ENCODE measurements around the gene VPS33A.
"Not testable (repeated sequence)": the region's sequence is repeated elsewhere in the genome, so short reads cannot be mapped to it uniquely, and the experiment has no call there.

The VPS33A gene

GRCh38 chr12:122203301-122204166, 62.8 kb downstream of the VPS33A start, which contains the start of gene B3GNT4:
B3GNT4 (plus strand) TSS chr12:122203709; CDS start chr12:122204619, 910 bp downstream.
- peak; percentile 22 to 71 (median 66) for DNase-seq

GRCh38 chr12:122202811-122203210, 63.5 kb downstream of the VPS33A start:
- DNase-seq: not testable (repeated sequence)

- DNase-seq: no peak
Measured at GRCh38 chr12:122202017-122202416, 64.3 kb downstream of the VPS33A start.

- no peak for DNase-seq
Measured at GRCh38 chr12:122201381-122201780, 64.9 kb downstream of the VPS33A start.

- DNase-seq: no peak
Measured at GRCh38 chr12:122200541-122201175, 65.6 kb downstream of the VPS33A start.

- DNase-seq: no peak
Measured at GRCh38 chr12:122199484-122200355, 66.6 kb downstream of the VPS33A start.

GRCh38 chr12:122197612-122197966, 68.7 kb downstream of the VPS33A start:
- no peak for DNase-seq

GRCh38 chr12:122195405-122195804, 70.9 kb downstream of the VPS33A start:
- no peak for DNase-seq

GRCh38 chr12:122194804-122195203, 71.5 kb downstream of the VPS33A start:
- no peak for DNase-seq

- no peak for DNase-seq
Measured at GRCh38 chr12:122192441-122192840, 73.9 kb downstream of the VPS33A start.

GRCh38 chr12:122190842-122191668, 75.2 kb downstream of the VPS33A start:
- DNase-seq: peak; percentile 33 to 64 (median 44)

GRCh38 chr12:122189626-122190475, 76.4 kb downstream of the VPS33A start:
- DNase-seq: no peak

GRCh38 chr12:122187466-122187865, 78.8 kb downstream of the VPS33A start:
- no peak for DNase-seq

GRCh38 chr12:122185494-122186082, 80.7 kb downstream of the VPS33A start:
- DNase-seq: no peak

GRCh38 chr12:122185079-122185478, 81.2 kb downstream of the VPS33A start:
- no peak for DNase-seq

GRCh38 chr12:122184517-122184916, 81.8 kb downstream of the VPS33A start:
- no peak for DNase-seq

- DNase-seq: no peak
Measured at GRCh38 chr12:122183588-122183940, 82.7 kb downstream of the VPS33A start.

GRCh38 chr12:122182887-122183587, 83.3 kb downstream of the VPS33A start, which contains the start of gene LRRC43:
LRRC43 (plus strand) TSS chr12:122183123; CDS start chr12:122183145, 22 bp downstream.
- peak in 3 of 6 experiments; percentile 4 to 42 (median 20) for DNase-seq
